ENCODE results near the gene SLC34A3. TPM values are rescaled to one million over a fixed set of nuclear protein-coding genes. Genes with fewer than 3 reads are reported as not detected.

The SLC34A3 gene
- total and polyA plus RNA-seq, 2 donors (not counting 3 experiments of a cell fraction or from before 2014, with no cell fraction given): not detected

DNA sequence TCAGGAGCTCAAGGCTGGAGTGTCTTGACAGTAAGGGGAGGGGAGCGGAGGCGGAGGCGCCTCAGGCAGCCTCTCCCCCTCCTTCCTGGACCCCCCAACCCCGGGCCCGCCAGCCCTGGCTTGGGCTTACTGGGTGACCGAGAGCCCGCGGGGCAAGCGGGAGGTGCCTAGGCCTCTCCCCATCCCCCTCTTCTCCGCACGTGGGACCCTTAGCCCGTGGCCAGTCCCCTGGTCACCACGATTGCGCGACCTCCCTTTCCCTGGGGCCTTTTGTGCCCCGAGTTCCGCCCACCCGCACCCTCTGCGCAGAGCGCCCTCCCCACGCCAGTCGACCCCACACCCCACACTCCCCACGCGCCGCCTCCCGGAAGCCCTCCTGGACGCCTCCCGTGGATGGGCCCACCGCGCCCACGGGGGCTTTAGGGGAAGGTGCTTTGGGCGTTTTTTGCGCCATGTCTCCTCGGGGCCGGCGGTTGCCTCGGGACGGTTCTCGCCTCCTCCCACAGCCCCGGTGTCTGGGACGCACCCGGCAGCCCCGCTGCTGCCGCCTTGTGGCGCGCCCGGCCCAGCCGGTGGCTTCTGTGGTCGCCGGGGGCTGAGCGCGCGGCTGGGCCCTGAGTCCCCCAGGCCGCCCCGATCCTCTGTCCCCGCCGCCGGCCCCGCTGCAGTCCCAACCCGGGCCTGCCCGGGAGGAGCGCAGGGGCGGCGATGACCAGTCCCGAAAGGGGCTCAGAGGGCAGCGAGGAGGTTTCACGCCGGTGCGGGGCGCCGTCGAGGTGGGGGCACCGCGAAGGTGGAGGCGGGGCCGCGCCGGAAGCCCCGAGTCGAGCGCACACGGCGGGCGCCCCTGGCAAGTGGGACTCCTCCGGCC lies 50.0 kb downstream of the SLC34A3 start:
- intact Hi-C loops (cut with micrococcal nuclease) (no loop called here), dilution Hi-C loops (cut with MboI; ENCODE audit: extremely low pct_ligation_motif_present, low sequenced_read_pairs) (no loop called here)
- Histone ChIP-seq H2AFZ (ENCODE audit: low read depth, low read length) (no peak overlapping the region), H3K79me2 (ENCODE audit: control insufficient read depth, insufficient read depth, low read length) (peaks cover 42% of the 10 kb centered on the region), H3K27me3 (ENCODE audit: control insufficient read depth in 2 of 2, insufficient read depth in 2 of 2, low read length in 2 of 2) (no peaks in the 10 kb centered on the region), H3K9me3 (replicated peaks; ENCODE audit: control insufficient read depth, insufficient read depth, low read length) (no peaks in the 10 kb centered on the region), H3K36me3 (ENCODE audit: control insufficient read depth in 2 of 2, extremely low read depth in 1 of 2, insufficient read depth in 2 of 2, low read length in 2 of 2) (peaks cover 10% of the 10 kb centered on the region in 2 experiments), H3K27ac (ENCODE audit: insufficient read depth, low read depth, low read length) (no peak overlapping the region), H3K4me1 (ENCODE audit: control insufficient read depth, extremely low read depth, insufficient read depth, low read length) (peaks cover 28% of the 10 kb centered on the region), H3K4me3 (replicated peaks in 1 of 3; ENCODE audit: insufficient read depth in 1 of 3, low read depth in 1 of 3, low read length in 3 of 3) (no peak overlapping the region), H4K20me1 (replicated peaks; ENCODE audit: control insufficient read depth, extremely low read depth, insufficient read depth, low read length) (no peaks in the 10 kb centered on the region), H3K9ac (replicated peaks; ENCODE audit: extremely low read depth, insufficient read depth, low read length) (no peak overlapping the region), H3K9me1 (replicated peaks; ENCODE audit: control insufficient read depth, extremely low read depth, insufficient read depth, low read length) (no peaks in the 10 kb centered on the region), H3K4me2 (ENCODE audit: insufficient read depth, low read length) (no peak overlapping the region)
- CTCF ChIA-PET: interaction anchor here (0.9 to 1.3 kb wide), 3 partner anchors 19 to 44 kb away, joined by 4 read pairs; partner anchors contain the start of gene NRARP
- no peak for DNase-seq (ENCODE audit: low read depth, low spot score)
- no peak for FAIRE-seq
- TF ChIP-seq POLR2AphosphoS5 (IDR thresholded peaks at IDR 0.05; ENCODE audit: insufficient read depth, low read depth, low read length) (no peak), MAX (IDR thresholded peaks at IDR 0.05; ENCODE audit: insufficient read depth, insufficient read length) (no peak), POLR2A (IDR thresholded peaks at IDR 0.05; ENCODE audit: low read depth, low read length) (no peak), EZH2 (IDR thresholded peaks at IDR 0.05; ENCODE audit: borderline replicate concordance, low read depth, low read length, severe bottlenecking) (no peak), JUN (IDR thresholded peaks at IDR 0.05; ENCODE audit: borderline replicate concordance, insufficient read depth, insufficient read length, low read depth) (no peak), FOS (IDR thresholded peaks at IDR 0.05; ENCODE audit: borderline replicate concordance, insufficient read depth, low read length) (no peak), MYC (IDR thresholded peaks at IDR 0.05; ENCODE audit: low read depth, low read length) (no peak), GATA2 (IDR thresholded peaks at IDR 0.05; ENCODE audit: insufficient read depth, insufficient read length, low read depth, low read length) (no peak)
- TF ChIP-seq, protein P1, sequence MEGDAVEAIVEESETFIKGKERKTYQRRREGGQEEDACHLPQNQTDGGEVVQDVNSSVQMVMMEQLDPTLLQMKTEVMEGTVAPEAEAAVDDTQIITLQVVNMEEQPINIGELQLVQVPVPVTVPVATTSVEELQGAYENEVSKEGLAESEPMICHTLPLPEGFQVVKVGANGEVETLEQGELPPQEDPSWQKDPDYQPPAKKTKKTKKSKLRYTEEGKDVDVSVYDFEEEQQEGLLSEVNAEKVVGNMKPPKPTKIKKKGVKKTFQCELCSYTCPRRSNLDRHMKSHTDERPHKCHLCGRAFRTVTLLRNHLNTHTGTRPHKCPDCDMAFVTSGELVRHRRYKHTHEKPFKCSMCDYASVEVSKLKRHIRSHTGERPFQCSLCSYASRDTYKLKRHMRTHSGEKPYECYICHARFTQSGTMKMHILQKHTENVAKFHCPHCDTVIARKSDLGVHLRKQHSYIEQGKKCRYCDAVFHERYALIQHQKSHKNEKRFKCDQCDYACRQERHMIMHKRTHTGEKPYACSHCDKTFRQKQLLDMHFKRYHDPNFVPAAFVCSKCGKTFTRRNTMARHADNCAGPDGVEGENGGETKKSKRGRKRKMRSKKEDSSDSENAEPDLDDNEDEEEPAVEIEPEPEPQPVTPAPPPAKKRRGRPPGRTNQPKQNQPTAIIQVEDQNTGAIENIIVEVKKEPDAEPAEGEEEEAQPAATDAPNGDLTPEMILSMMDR (IDR thresholded peaks at IDR 0.05; ENCODE audit: extremely low read depth in 1 of 2, insufficient read depth in 1 of 2, low read depth in 1 of 2, low read length in 2 of 2): no peak
- BruUV-seq (replicated peaks): no TSS peak
- POLR2A ChIA-PET: no interaction called here
